NCI-H526 (cell line): ENCODE results near the gene CCDC92B.
"Not testable (repeated sequence)": the region's sequence is repeated elsewhere in the genome, so short reads cannot be mapped to it uniquely, and the experiment has no call there.

ENCODE experiments used
- DNase-seq, 2 experiments: peaks; one replicate each; lab custom pipeline; 2025; lab: John Stamatoyannopoulos, UW

The CCDC92B gene

DNA sequence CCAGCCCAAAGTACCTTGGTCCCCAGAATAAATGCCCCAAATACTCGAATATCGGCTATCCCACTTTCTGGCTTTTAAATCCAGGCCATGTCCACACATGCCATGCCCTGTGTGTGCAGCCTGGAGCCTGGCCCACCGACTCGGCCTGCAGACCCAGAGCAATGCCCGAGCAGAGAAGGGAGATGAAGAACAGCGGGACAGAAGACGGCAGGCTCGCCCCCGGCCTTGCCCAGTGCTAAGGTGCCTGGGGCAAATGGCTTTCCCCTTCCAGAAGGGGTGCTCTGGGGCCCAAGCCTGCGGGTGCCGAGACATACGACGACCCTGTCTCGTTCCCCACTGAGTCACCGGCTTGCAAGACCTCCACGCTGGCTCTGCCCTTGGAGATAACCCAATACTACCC, 45.8 kb downstream of the CCDC92B start:
- DNase-seq: no peak

DNA sequence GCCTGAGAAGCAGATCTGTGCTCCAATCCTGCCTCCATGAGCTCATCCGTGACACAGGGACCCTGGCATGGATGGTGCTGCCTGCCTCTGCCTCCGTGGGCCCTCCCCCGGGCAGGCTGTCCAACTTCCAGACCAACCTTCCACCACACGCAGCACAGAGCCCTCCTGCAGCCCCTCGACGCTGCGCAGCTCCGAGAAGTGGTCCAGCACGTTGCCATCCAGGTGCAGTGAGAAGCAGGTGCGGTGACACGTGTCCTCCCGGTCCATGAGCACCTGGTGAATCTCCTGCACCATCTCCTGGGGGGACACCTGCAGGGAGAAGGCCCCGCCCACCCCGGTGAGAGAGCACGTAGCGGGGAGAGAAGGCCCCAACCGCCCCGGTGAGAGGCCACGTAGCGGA, 46.3 kb downstream of the CCDC92B start:
- DNase-seq: no peak

DNA sequence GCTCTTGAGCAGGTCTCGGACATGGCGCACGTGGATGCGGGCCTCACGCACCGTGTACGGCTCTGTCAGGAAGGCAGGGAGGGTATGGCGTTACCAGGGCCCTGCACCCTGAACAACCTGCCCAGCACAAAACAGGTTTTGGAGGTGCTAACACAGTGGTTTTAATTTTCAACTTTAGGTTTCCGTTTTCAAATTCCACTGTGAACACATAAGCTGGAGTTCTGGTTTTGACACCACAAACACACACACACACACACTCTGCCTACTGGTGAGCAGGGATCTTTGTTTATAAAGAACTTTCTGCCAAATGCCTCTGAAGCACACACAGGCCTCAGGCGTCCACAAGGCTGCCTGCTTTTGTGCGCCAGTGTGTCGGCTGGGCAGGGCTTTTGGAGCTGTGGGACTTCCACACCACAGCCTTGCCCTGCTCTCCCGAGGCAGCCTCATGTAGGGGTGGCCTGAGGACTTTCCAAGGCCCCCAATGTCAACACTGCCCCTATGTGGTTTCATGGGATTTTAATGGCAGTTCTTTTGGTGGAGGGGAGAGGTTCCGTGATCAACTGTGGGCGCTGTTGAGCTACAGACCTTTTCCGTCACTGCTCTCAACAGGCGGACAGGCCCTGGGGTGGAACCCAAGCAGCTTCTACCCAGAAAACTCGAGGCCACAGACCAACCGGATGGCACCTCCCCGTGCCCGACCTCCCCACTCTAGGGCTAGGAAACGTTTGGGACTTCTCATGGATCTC, 47.3 kb downstream of the CCDC92B start:
- no peak for DNase-seq

DNA sequence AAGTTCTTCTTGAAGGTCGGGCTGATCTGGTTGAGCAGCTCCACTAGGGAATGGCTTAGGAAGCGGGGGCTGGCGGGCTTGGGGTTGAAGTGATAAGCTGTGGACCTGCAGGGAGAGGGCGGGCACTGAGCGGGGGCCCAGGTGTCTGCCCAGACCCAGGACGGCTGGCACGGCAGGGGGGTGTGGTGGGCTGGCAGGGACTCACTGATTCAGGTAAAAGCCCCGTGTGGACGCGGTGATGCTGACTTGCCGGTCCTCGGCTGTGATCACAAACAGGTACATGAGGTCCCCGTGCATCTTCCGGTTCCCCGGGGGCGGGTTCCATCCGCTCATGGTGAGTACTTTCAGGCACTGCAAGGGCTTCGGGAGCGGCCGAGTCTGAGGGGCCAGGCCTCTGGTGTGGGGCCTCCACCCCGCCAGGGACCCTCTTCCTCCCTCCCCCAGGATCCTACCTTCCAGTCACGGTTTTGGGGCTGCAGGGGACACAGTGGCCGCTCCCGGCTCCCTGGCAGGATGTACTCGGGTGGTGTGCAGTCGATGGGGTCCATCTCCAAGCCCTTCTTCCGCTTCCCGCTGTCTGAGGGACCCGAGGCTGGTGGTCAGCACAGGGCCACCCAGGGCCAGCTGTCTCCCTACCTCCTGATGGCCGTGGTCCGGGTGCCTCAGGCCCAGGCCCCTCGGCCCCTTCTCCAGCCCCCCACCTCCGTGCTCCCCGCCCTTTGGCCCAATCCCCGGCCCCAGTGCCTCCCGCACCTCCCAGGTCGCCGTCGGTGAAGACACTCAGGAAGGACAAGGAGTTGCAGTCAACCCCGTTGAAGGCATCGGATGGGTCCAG, 48.1 kb downstream of the CCDC92B start:
- no peak for DNase-seq

DNA sequence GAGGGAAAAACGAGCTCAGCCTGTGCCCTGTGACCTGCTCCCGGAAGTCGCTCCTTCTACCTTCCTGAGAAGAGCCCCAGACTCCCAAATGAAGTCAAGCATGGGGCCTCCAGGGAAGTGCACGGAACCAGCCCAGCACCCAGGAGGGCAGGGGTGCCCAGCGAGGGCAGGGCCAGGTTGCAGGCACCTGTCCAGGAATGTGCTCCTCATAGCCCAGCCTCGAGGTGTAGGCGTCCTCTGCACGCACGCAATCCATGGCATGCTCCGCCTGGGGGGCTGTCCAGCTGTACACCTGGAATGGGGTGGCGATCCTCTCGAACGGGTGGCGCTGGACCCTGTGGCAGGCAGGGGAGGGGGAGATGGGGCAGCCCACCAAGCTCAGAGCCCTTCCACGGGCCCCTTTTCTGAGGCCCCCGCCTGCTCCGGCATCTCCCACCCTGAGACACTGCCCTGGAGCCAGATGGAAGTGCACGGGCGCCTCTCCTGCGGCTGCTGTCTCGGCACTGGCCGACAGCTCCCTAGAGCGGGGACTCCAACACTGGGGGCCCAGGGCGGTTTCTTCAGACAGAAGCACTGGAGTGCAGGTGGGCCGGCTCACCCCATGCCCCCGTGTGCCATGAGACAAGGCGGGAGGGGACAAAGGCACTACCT, 48.8 kb downstream of the CCDC92B start:
- no peak for DNase-seq

DNA sequence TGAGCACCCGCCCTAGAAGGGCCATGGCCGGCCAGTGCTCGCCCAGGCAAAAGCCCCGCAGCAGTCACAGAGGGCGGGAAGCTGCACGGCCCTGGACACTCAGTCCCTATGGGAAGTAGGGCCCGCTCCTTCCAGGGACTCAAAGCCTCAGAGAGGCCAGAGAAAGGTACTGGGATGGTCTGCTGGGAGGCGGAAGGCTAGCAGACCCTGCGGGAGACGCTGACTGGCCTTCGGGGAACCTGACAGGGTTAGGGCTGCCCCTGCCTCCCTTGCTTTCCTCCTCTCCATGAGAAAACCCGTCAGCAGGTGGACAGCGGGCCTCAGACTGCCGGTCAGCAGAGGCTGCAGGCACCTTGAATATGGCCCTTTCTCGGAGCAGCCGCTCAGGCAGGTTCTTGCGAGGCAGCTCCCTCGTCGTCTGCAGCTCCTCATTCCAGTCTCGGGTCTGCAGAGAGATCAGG, 49.4 kb downstream of the CCDC92B start:
- DNase-seq: no peak

DNA sequence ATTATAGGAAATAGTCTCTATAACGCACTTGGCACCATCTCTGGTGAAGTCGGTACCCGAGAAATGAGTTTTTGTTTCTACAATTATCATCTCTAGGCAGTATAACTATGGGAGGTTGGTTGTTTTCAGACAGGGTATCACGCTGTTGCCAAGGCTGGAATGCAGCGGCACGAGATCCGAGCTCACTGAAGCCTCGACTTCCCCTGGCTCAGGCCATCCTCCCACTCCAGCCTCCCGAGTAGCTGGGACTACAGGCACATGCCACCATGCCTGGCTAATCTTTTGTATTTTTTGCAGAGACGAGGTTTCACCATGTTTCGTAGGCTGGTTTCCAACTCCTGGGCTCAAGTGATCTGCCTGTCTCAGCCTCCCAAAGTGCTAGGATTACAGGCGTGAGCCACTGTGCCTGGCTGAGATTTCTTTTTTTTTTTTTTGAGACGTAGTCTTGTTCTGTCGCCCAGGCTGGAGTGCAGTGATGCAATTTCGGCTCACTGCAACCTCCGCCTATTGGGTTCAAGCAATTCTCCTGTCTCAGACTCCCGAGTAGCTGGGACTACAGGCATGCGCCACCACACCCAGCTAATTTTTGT, 50.1 kb downstream of the CCDC92B start:
- DNase-seq: not testable (repeated sequence)

DNA sequence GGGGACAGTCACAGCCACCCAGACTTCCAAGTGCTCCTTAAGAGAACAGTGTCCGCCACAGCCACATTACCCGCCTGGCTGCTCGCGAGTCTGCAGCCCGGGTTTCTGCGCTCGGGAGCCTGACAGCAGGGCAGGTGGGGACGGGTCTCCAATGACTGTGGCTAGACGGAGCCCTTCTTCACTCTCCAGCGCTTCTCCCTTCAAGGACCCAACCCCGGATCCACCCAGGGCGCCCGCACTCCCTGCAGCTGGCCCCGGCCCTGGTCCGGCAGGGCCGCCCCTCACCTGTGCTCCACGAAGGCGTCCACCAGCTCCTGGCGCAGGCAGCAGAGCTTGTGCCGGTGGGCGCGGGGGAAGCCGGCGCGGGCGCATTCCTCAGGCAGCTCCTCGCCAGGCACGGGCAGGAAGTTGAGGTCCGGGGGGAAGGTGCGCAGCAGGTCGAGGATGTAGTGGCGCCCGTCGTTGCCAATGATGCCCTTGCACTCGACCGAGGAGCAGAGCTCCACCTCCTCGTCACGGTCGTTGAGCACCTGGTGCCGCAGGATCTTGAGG, 51.8 kb downstream of the CCDC92B start:
- no peak for DNase-seq

DNA sequence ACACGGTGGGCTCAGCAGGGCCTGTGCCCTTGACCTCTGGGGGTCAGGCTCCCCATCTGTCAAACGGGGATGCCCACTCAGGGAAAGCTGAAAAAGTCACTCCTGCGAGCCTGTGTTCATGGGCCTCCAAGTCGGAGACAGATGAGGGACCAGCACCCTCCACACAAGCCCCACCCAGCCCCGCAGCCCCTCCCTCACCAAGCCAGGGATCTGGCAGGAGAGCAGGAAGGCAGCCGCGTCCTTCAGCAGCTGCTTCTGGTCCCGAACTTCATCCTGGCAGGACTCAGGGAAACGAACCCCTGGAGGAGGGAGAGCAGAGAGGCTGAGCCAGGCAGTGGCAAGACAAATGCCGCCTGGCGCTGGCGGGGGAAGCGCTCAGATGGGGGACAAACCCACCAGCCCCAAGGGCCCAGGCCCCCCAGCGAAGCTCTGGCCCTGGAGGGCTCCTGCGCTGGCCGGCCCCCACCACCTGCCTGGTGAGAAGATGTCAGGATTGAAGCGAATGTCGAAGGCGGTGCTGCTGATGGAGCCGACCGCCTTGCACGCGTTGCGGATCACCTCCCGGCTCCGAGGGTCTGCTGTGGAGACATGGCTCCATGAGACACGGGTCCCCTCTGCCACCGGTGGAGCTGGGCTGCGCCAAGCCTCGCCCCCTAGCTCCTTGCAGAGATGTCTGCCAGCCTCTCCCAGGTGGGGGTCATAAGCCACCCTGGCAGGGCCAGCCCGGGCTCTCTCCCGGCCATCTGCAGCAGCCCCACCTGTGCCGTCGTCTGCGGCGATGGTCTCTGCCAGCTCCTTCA, 53.3 kb downstream of the CCDC92B start:
- DNase-seq: no peak

DNA sequence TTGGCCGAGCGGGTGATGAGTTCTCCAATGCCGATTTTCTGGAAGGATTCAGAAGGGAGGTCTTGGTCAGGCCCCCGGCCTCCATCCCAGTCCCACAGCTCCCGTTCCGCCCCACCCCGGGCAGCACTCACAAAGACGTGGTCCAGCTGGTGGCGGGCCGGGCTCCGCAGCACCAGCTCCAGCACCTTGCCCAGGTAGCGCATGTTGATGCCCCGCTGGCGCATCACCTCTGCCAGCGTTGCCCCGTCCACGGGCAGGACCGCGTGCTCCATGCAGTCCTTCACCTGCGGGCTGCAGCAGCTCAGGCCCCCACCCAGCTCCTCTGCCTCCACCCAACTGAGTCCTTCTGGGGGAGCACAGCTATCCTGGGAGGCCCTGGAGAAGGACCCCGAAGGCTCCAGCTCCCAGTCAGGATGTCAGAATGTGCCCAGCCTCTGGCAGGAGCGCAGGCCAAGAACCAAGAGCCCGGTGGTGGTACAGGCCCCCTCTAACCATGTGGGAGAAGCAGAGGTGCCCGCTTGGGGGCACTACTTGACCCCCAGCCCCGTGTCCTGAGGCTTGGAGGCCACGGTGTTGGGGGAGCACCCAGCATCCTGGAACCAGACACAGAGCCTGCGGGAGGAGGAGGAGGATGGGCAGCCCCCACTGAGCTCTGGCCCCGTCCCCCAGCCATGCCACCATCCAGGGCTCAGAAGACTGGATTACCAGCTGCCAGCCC, 54.0 kb downstream of the CCDC92B start:
- no peak for DNase-seq

DNA sequence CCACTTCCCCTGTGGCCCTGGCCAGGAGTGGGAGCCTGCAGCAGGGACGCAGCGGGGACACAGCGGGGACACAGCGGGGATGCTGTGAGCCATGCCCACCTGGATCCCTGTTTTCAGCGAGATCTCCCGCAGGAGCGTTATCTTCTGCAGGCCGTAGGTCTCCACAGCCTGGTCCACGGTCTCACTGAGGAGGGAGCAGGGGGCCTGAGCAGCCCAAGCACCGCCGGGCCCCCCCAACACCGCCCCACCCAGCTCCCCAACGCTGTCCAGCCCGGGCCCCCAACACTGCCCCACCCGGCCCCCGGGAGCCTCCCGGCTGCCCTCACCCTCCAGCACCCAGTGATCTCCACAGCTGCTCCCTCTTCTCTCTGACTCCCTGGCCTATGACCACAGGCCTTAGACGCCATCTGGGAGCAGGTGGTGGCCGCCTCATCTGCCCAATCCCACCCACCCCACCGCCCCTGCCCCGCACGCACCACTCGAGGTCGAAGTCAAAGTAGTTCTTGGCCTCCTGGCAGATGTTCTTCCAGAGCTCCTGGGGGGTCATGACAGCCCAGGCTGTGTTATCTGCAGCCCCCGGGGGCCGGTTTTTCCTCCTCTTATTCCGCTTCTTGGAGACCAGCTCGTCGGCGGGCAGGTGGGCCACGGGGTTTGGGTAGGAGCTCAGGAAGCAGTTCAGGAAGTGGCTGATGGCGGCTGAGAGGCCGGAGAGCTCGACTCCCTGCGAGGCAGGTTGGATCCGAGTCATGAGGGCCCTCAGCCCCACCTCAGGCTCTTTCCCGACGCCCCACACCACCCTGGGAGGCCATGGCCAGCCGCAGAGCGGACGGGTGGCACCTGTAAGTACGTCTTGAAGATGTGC, 54.8 kb downstream of the CCDC92B start:
- no peak for DNase-seq

DNA sequence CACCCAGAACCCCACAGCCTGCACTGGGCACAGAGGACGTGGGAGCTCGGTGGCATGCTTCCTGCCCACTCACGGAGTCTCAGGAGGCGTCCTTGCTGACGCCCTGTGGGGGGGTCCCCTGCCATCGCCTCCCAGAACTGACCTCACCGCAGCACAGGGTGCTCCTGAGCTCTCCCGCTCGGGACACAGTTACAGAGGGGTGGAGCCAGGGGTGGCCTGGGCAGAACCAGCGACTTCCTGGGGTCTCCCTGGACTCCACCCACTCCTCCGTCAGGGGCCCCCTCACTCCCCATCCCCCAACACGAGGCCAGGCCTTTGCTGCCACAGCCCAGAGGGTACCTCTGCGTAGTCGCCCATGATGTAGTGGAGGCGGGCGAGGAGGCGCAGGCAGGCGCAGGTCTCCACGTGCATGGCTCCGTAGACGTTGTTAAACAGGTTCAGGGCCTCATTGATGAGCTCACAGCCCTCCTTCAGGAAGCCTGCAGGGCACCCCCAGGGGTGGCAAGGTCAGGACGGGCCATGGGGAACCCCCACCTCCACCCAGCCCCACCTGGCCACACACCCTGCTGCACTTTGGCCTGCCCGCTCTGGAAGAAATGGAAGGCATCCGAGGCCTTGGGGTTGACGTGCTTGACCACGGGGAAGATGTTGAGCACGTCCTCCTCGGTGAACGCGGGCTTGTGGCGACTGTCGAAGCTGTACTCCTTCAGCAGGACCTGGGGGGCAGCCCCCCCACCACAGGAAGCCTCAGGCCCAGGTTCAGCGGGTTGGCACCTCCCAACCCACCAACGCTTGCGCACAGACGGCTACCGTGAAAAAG, 55.7 kb downstream of the CCDC92B start:
- no peak for DNase-seq

DNA sequence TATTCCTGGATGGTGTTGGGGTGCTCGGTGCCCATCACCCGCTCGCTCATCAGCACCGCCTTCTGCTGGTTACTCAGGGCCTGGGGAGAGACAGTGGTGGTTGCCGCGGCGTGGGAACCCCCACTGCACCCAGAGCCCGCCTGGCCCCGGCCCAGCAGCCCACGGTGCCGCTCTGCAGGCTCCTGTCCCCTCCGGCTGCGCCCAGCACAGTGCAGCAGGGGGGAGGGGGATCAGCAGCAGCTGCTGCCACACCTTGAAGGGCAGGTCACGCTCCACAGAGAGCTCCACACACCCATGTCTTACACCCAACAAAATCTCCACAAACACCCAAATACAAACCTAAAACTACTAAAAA, 56.7 kb downstream of the CCDC92B start:
- no peak for DNase-seq

DNA sequence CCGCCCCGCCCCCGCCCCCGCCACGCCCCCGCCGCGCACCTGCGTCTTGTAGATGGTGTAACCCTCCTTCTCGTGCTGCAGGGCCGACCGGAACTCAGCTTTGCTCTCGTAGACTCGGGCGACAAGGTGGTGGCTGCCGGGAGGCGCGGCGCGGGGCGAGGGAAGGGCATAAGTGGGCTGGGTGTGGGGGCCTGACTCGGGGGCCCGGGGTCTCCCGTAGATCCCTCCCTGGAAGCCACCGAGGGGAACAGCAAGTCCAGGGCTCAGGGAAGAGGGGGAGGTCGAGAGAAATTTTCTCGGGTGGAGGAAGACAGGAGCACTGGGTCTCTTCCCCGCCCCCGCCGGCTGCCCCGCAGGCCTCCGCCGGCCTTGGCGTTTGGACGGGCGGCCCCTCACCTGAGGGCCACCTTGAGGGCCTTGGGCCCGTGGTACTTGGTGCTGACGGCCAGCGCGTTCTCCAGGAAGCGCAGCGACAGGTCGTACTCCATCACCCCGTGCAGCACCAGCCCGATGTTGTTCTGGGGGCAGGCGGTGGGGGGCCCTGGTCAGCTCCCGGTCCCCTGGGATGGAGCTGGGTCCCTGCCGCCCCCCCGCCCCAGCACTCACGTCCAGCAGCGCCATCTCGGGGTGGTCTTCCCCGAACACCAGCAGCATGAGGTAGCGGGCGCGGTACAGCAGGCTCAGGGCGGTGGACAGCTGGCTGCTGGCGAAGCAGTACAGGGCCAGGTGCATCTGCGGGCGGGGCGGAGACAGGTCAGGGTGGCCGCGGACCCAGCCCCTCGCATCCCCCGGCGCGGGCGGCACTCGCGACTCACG, 57.3 kb downstream of the CCDC92B start:
- no peak for DNase-seq

DNA sequence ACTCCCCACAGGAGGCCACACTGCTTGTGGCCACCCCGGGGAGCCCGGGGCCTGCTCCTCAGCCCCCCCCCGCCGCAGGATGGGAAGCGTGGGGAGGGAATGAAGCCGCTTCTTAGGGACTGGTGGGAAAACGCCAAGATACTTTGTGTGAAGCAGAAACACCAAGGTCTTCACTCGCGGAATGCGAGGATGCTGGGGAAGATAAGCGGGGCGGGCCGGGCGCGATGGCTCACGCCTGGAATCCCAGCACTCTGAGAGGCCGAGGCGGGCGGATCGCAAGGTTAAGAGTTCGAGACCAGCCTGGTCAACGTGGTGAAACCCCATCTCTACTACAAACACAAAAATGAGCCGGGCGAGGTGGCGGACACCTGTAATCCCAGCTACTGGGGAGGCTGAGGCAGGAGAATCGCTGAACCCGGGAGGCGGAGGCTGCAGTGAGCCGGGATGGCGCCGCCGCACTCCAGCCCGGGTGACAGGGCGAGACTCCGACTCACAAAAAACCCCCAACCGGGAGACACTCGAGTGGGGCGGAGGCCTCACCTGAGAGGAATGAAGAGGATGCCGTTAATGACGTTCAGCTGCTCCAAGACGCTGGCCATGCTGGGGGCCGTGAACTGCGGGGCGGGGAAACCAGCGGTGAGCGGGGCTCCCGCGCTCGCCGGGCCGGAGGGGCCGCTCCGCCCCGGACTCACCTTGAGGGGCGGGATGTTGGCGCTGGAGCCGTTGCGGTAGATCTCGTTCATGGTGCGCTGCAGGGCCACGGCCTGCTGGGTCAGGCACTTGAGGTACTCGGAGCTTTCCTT, 58.2 kb downstream of the CCDC92B start:
- DNase-seq: no peak

DNA sequence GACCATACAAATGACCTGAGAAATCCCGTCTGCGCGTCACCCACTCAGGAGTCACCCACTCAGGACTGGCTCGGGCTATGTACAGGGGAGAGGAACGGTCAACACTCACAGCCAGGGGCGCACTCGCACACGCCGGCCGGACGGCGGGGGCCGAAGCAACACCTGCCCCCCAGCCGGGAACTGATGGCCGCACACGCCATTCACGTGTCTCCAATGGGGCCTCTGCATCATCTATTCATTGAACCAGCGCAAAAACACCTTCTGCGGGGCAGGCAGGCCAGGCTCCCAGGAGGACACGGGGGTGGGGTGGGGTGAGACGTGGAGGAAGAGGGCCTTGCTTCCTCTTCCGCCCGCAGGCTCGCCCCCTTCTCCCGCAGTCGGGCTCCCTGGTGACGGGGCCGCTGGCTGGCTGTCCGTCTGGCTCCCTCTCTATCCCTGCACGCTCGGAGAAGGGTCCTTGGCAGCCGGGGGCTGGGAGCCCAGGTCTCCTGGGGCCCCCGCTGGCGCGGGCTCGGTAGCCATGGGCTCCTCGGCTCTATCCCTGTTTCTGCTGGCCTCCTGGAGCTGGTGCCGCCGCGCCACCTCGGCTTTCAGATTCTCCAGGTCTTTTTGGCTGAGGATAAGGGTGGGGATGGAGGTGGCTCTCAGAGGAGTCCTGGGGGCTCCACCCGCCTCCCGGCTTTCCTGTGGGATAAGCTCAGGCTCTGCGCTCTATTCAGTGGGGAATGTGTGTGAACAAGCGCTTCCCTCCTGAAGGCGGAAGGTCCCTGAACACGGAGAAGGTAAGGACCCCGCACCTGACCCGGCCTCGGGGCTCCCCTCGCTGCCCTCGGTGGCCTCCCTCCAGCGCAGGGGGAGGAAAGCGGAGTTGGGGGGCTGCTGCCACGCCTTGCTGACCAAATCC, 59.0 kb downstream of the CCDC92B start:
- peak in 1 of 2 experiments; percentile 20 for DNase-seq
